Cardiac atrium fibroblast (primary cell): ENCODE results near the gene PICALM. TPM values are rescaled to one million over a fixed set of nuclear protein-coding genes. Genes with fewer than 3 reads are reported as not detected.

Source experiments
- total RNA-seq: library from RNA; depleted of rRNA; stranded (reverse); fragments of >200 nt; gene quantifications from 2 replicates; pipeline ENCODE4 v1.2.3, GENCODE V29; 2015

PICALM gene, protein sequence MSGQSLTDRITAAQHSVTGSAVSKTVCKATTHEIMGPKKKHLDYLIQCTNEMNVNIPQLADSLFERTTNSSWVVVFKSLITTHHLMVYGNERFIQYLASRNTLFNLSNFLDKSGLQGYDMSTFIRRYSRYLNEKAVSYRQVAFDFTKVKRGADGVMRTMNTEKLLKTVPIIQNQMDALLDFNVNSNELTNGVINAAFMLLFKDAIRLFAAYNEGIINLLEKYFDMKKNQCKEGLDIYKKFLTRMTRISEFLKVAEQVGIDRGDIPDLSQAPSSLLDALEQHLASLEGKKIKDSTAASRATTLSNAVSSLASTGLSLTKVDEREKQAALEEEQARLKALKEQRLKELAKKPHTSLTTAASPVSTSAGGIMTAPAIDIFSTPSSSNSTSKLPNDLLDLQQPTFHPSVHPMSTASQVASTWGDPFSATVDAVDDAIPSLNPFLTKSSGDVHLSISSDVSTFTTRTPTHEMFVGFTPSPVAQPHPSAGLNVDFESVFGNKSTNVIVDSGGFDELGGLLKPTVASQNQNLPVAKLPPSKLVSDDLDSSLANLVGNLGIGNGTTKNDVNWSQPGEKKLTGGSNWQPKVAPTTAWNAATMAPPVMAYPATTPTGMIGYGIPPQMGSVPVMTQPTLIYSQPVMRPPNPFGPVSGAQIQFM
- total RNA-seq: 209 and 215 TPM in 2 replicates

DNA sequence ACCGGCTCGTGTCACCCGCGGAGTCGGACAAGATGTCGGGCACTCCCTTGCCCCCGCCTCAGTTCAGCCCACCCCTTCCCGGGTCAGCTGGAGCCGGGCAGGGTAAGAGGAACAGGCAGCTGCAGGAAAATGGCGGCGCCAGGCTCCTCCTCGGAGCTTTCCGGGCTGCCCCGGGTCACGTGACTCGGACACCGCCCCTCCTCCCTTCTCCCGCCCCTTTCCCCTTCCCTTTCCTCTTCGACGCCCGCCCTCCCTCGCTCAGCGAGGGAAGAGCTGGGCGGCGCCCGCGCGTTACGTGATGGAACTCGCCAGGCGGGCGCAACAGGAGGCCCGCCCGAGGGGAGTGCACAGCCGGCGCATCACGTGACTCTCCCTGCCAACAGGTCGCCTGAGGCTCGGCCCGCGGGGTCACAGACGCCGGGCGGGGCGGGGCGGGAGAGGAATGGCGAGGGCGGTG lies at the start of gene PICALM:
Gene PICALM (minus strand): TSS at position 134 of the 457 bp plus-strand sequence. CDS start 304 bp downstream, outside the sequence.

Other genes with a start within 250 kb of the PICALM start
- gene CCDC83, start 213.7 kb downstream of the PICALM start, total RNA-seq: not detected in 2 replicates
- 9.4 and 11.7 TPM in 2 replicates for gene EED, start 175.7 kb upstream of the PICALM start, total RNA-seq
- gene HIKESHI, start 233.2 kb upstream of the PICALM start, total RNA-seq: 55.9 and 58.5 TPM in 2 replicates